GM19238 (cell line): ENCODE measurements around the gene SLC39A12.
"Not testable (repeated sequence)": the region's sequence is repeated elsewhere in the genome, so short reads cannot be mapped to it uniquely, and the experiment has no call there.

Experiments used
- DNase-seq: peaks from one replicate; pipeline ENCODE4 v3.0.0; 2011; ENCODE audit warnings: low spot score; ENCODE audit not compliant: insufficient read length

Gene SLC39A12

GRCh38 chr10:17951868-17952371 lies at the start of gene SLC39A12:
TSS of gene SLC39A12 (plus strand) at chr10:17951918. CDS start at chr10:17953277, 1,359 bp downstream.
- DNase-seq: no peak

DNA sequence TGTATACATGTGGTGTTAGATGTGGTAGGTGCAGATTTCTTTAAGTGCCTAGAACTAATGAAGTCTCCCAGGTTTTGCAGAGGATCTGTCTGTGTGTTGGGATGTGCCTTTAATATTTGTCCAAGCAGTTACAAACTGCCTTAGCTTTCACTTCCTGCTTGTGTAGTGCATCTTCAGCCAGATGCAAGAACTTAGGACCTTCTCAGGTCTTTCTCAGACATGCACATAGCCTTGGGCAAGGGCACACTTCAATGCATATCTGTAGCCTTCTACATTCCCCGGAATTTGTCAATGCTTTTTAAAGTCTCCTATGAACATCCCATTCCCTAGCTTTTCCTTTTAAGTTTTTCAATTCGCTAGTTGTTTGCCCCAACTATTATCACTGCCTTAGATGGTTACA lies 47.2 kb upstream of the SLC39A12 start:
- DNase-seq: no peak

DNA sequence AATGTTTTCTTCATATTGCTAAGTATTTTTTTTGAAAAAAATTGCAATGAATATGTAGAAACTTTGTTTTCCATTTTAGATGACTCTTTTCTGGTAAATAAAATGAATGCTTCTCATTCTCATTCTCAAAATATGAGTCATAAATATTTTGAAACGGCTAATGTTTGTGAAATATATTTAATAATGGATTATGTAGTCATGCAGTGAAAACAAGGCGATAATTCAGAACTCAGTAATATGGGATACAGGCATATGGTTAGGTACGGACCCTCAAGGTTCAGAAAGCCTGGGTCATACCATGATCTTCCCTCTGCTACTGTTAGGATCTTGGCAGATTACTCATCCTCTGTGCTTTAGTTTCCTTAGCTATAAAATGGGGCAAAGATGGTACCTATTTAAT lies 46.2 kb upstream of the SLC39A12 start:
- no peak for DNase-seq

GRCh38 chr10:17906002-17906401 lies 45.7 kb upstream of the SLC39A12 start:
- DNase-seq: no peak

DNA sequence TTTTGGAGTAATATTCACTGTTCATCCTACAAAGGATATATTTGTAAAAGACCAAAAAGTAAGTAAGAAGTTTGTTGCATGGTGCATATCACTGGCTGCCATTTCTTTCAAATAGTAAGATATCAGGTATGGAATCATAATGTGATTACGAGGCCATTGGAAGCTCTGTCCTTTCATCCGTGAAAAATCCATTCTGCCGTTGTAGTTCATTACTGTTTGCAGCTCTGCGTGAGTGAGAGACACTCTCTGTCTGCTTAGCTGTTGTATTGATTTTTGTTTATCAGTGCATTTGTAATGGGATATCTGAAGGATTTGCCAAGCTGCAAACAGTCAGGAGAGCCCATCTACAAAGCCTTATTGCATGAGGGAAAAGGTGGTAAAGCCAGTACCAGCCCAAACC lies 44.1 kb upstream of the SLC39A12 start:
- no peak for DNase-seq

DNA sequence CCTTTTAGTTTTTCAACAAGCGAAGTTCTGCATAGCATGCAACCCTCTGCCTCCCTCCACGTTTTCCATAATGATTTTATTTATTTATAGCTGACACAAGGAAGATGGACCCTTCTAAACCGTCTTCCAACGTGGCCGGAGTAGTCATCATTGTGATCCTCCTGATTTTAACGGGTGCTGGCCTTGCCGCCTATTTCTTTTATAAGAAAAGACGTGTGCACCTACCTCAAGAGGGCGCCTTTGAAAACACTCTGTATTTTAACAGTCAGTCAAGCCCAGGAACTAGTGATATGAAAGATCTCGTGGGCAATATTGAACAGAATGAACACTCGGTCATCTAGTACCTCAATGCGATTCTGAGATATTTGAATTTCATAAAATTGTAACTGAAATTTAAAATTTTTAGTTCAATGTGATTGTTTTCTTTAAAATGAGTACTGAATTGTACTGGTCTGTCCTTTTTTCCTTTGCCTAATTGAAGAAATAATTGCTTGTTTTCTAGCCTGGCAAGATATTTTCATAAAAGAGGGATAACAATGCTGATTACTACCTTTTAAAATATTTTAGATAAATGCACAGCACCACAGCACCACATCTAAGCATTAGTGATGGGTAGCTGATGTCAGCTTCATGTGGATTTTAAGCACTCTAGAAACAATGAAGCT lies 41.5 kb upstream of the SLC39A12 start:
- DNase-seq: peak; percentile 4

GRCh38 chr10:17912754-17913153 lies 39.0 kb upstream of the SLC39A12 start:
- no peak for DNase-seq

GRCh38 chr10:17913604-17914003 lies 38.1 kb upstream of the SLC39A12 start:
- no peak for DNase-seq

DNA sequence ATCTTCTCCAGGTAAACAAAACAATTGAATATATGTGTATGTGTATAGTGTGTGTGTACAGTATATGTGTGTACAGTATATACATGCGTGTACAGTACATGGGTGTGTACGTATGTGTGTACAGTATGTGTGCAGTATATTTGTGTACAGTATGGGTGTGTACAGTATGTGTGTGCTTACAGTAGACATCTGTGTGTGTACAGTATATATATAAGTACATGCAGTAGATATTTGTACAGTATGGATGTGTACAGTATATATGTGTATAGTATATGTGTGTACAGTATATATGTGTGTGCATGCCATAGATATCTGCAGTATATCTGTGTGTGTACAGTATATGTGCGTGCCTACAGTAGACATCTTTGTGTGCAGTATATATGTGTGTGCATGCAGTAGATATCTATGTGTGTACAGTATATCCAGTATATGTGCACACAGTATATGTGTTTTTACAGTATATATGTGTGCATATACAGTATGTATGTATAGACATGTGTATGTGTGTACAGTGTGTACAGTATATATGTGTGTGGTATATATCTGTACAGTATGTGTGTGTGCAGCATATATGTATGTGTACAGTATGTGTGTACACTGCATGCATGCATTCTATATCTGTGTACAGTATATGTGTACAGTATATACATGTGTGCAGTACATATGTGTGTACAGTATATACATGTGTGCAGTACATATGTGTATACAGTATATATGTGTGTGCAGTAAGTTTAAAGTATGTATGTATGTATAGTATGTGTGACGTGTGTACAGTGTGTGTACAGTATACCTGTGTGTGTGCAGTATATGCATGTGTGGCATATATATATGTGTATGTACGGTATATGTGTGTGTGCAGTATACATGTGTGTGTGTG lies 37.3 kb upstream of the SLC39A12 start:
- no peak for DNase-seq

DNA sequence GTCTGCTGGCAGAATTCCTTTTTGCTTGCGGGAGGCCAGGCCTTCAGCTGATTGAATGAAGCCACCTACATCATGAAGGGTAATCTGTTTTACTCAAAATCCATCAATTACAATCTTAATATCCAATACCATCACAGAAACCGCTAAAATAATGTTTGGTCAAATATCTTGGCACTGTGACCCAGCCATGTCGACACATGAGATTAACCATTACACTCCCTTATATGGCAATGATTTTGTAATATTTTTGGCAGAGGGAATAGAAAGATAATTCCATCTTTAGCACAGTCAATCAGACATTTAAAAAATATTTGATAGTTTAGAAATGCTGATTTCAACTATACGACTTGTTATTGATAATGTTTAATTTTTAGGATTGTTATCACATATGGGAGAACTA lies 36.5 kb upstream of the SLC39A12 start:
- DNase-seq: no peak

- no peak for DNase-seq
Measured at GRCh38 chr10:17918187-17918903, 33.4 kb upstream of the SLC39A12 start.

- no peak for DNase-seq
Measured at GRCh38 chr10:17921378-17921777, 30.3 kb upstream of the SLC39A12 start.

GRCh38 chr10:17923728-17924127 lies 28.0 kb upstream of the SLC39A12 start:
- no peak for DNase-seq

- no peak for DNase-seq
Measured at GRCh38 chr10:17943033-17943745, 8.5 kb upstream of the SLC39A12 start.

DNA sequence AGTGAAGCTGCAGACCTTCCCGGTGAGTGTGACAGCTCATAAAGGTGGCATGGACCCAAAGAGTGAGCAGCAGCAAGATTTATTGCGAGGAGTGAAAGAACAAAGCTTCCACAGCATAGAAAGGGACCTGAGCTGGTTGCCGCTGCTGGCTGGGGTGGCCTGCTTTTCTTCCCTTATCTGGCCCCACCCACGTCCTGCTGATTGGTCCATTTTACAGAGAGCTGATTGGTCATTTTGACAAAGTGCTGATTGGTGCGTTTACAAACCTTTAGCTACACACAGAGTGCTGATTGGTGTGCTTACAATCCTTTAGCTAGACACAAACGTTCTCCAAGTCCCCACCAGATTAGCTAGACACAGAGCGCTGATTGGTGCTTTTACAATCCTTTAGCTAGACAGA lies 1.4 kb upstream of the SLC39A12 start:
- DNase-seq: not testable (repeated sequence)

- DNase-seq: no peak
Measured at GRCh38 chr10:17950726-17951125, 992 bp upstream of the SLC39A12 start.

GRCh38 chr10:17954372-17954771 lies 2.7 kb downstream of the SLC39A12 start:
- DNase-seq: not testable (repeated sequence)

DNA sequence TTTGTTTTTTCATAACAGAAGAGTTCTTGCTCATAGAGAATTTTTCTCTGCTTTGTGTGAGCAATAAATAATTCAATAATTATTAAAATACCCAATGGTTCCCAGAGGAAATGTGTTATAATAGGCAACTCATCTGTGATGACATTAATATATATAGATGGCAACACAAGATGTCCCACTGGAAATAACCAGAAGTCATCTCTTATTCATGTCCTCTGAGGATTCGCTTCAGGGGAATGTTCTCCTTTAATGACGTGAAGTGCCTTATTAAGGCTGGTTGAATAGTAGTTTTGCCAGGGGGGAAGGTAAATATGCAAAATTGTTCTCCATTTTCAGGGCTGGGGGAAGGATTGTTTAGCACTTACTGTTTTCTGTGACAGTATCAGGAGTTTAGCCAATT lies 3.1 kb downstream of the SLC39A12 start:
- no peak for DNase-seq

- no peak for DNase-seq
Measured at GRCh38 chr10:17958049-17958448, 6.3 kb downstream of the SLC39A12 start.

DNA sequence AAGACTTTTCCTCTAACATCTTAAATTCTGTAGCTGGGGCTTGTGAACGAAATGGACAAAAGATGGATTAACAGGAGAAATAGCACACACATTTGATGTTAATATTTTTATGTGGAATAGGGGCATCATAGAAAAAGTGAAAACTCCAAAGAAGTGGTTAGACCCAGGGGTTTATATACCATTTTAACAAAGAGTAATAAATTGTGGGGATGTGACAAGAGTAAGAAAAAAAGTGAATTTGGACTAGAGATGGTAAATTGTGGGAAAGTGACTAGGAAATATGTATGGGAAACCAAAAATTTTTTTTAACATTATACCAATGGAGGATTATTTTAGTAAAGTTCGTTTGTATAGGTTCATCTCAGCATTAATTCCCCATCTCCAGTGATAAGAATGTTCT lies 8.2 kb downstream of the SLC39A12 start:
- no peak for DNase-seq
